Measurements from ENCODE around the gene ING1.
"Not testable (repeated sequence)": the region's sequence is repeated elsewhere in the genome, so short reads cannot be mapped to it uniquely, and the experiment has no call there.

ING1 gene

GRCh38 chr13:110695774-110696173 lies 17.7 kb upstream of the ING1 start:
- DNase-seq = not testable (repeated sequence)

- no peak for DNase-seq
Measured at GRCh38 chr13:110696776-110697175, 16.7 kb upstream of the ING1 start.

- DNase-seq = peak; percentile 75
Measured at GRCh38 chr13:110697842-110698241, 15.7 kb upstream of the ING1 start.

GRCh38 chr13:110698689-110699088 lies 14.8 kb upstream of the ING1 start:
- no peak for DNase-seq

GRCh38 chr13:110699148-110700145 lies 14.1 kb upstream of the ING1 start:
- DNase-seq = peak; percentile 81

- no peak for DNase-seq
Measured at GRCh38 chr13:110700186-110700585, 13.3 kb upstream of the ING1 start.

GRCh38 chr13:110700641-110701040 lies 12.9 kb upstream of the ING1 start:
- DNase-seq = no peak

GRCh38 chr13:110701061-110701460 lies 12.4 kb upstream of the ING1 start:
- not testable (repeated sequence) for DNase-seq

- no peak for DNase-seq
Measured at GRCh38 chr13:110702089-110702488, 11.4 kb upstream of the ING1 start.

GRCh38 chr13:110702591-110703526 lies 10.6 kb upstream of the ING1 start:
- DNase-seq = peak; percentile 26

GRCh38 chr13:110705356-110705825 lies 8.1 kb upstream of the ING1 start:
- DNase-seq = no peak

GRCh38 chr13:110705826-110706569 lies 7.5 kb upstream of the ING1 start, which contains the start of gene CARS2:
Gene CARS2, minus strand, starts transcription at chr13:110706116. Its CDS starts 23 bp downstream, at chr13:110706093.
- peak; percentile 97 for DNase-seq

- DNase-seq = no peak
Measured at GRCh38 chr13:110706570-110707372, 6.7 kb upstream of the ING1 start.

GRCh38 chr13:110712081-110712848 lies 1.2 kb upstream of the ING1 start:
- DNase-seq = peak; percentile 89

- DNase-seq = peak; percentile 99
Measured at GRCh38 chr13:110712849-110713641, 455 bp upstream of the ING1 start.

- DNase-seq = peak; percentile 60
Measured at GRCh38 chr13:110713981-110714796, 689 bp downstream of the ING1 start.

- DNase-seq = peak; percentile 29
Measured at GRCh38 chr13:110714797-110715394, 1.4 kb downstream of the ING1 start.
